Activated T-cell treated with anti-CD3 and anti-CD28 coated beads for 1 hour (primary cell): ENCODE measurements around the gene SPDYE6.
"Not testable (repeated sequence)": the region's sequence is repeated elsewhere in the genome, so short reads cannot be mapped to it uniquely, and the experiment has no call there.

Experiments used
- DNase-seq: peaks from one replicate; pipeline ENCODE4 v3.0.0-alpha.2; 2020; ENCODE audit warnings: low read depth

Gene SPDYE6

GRCh38 chr7:102363549-102364393 is 7.5 kb upstream of the SPDYE6 start:
- peak; percentile 82 for DNase-seq

DNA sequence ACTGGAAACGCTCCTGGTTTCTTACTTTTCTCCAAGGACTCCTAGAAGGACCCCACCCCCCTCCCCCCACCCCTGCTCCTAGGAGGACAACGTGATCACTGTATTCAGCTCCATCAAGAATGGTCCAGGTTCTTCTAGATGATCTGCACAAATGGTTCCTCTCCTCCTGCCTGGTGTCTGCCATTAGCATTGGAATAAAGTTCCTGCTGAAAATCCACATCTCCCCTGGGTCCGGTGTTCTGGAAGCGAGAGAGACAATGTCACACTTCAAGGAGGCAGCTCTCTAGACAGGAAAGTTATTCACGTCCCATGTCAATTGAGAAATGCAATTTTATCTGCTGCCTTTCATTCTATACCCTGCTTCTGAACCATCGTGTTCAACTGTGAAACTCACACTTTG is 9.3 kb downstream of the SPDYE6 start:
- not testable (repeated sequence) for DNase-seq

DNA sequence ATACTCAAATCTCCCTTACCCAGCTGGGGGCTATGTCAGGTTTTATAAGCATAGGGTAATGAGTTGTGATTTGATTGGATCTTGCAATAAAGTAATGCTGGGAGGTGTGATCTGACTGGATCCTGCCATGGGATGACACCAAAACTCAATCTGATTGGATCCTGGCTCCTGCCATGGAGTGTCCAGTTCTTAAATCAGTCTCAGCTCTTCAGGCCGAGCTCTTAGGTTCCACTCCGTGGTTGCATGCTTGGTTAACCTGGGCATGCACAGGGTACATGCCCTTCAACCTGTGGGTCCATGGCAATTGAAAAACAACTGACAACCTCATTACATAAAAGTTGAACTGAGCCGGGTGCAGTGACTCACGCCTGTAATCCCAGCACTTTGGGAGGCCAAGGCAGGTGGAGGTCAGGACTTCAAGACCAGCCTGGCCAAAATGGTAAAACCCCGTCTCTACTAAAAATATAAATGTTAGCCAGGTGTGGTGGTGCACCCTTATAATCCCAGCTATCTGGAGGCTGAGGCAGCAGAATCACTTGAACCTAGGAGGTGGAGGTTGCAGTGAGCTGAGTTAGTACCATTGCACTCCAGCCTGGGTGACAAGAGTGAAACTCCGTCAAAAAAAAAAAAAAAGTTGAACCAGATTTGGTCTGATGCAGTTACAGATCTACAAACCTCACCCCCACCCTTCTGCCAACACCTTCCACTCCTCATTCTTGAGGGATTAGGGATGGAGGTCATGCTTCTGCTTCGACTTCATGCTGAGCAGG is 15.5 kb downstream of the SPDYE6 start:
- DNase-seq = not testable (repeated sequence)

DNA sequence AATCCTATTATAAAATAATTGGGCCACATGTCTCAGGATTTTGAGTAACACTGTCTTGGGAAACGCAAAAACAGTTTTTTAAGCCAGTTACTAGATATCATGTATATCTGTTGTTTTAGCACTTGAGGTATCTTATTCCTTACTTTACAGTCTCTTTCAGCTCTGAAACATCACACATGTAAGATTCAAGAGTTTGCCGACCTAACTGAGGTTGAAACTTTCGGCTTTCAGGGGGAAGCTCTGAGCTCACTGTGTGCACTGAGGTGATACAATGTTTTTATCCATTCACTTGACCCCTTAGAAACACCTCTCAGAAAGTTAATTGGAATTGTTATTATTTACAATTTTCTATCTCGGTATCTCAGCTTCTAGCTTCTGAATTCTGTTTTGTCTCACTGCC is 18.8 kb downstream of the SPDYE6 start:
- not testable (repeated sequence) for DNase-seq

DNA sequence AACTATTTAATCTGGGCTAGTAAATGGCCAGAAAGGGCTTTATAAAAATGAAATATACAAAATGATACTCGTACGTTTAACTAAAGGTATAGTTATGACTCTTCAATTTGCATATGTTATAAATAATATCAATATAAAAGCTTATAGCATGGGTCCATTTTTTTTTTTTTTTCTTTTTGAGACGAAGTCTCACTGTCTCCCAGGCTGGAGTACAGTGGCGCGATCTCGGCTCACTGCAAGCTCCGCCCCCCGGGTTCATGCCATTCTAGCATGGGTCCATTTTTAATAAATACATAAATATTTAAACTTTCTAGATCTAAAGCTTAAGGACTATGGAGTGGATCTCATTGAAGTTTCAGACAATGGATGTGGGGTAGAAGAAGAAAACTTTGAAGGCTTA is 19.2 kb downstream of the SPDYE6 start:
- DNase-seq = not testable (repeated sequence)

DNA sequence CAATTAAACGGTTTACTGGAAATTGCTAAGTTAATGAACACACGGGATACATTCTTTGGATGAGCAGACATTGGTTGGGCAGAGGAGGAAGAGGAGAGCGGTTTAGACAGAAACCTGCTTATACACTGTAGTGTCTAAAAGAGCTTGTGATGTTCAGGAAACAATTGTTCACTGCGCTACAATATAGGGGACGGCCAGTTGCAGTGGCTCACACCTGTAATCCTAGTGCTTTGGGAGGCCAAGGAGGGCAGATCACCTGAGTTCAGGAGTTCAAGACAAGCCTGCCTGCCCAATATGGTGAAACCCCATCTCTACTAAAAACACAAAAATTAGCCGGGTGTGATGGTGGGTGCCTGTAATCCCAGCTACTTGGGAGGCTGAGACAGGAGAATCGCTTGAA is 20.7 kb downstream of the SPDYE6 start:
- not testable (repeated sequence) for DNase-seq

GRCh38 chr7:102330666-102331460 is 25.4 kb downstream of the SPDYE6 start:
- DNase-seq = not testable (repeated sequence)

GRCh38 chr7:102329366-102329765 is 26.9 kb downstream of the SPDYE6 start:
- DNase-seq = not testable (repeated sequence)

DNA sequence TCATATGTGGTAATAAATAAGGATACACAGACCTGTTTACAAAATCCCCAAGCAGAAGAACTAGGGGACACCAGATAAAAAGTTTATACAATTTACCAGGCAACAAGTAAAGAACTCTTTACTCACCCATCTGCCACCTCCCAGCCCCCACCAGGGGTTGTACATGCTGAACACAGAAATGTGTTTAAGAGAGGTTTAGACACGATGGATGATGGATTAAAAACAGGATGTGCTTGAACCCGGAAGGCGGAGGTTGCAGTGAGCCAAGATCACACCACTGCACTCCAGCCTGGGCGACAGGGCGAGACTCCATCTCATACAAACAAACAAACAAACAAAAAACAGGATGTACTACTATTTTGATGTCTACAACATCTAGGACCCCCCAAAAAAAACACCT is 27.4 kb downstream of the SPDYE6 start:
- DNase-seq = not testable (repeated sequence)

- DNase-seq = not testable (repeated sequence)
Observed at GRCh38 chr7:102327183-102327582, 29.1 kb downstream of the SPDYE6 start.

DNA sequence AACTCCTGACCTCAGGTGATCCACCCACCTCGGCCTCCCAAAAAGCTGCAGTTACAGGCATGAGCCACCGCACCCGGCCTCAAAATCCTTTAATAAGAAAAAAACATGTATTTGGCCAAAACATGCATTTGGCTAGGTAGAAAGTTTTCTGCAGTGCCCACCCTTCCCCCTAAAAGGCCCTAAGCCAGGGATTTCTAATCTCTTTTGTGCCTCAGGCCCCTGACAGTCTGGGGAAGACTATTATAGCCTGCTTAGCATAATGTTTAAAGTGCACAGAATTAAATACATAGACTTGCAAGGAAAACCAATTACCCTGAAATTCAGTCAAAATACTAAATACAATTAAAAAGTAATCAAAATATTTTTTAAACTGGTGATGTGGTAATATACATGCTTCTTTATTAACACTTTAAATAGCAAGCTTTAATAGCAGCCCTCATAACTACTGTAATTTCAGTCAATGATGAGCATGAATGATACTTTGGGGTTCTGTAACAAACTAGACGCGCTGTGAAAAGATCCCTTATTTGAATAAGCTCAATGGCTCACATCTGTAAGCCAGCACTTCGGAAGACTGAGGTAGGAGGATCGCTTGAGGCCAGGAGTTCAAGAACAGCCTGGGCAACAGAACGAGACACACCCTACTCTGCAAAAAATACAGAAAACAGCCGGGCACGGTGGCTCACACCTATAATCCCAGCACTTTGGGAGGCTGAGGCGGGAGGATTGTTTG is 29.9 kb downstream of the SPDYE6 start:
- no peak for DNase-seq

DNA sequence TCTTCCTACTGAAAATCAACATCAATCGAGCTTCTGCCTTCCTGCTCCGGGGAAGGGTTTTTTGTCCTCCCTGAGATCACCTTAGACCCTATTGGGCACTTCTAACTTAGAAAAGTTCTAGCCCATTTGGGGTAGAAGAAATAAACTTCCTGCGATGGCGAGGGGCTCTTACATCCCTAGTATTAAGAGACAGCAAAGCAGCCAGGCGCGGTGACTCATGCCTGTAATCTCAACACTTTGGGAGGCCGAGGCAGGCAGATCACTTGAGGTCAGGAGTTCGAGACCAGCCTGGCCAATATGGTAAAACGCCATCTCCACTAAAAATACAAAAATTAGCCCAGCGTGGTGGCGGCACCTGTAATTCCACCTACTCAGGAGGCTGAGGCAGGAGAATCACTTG is 31.1 kb downstream of the SPDYE6 start:
- DNase-seq = not testable (repeated sequence)

DNA sequence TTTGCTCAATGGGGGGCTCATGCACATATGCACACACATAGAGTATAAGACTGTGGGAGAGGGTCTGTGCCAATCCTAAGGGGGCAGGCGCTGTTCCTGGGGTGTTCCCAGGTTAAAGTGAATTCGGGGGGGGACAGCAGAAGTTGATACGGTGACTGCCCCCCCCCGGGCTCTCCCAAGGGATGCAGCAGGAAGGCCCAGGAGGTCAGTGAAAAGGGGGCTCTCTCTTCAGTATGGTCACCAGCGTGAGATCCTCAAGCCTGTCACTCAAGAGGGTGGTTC is 32.4 kb downstream of the SPDYE6 start:
- DNase-seq = no peak

GRCh38 chr7:102322202-102322715 is 34.0 kb downstream of the SPDYE6 start:
- DNase-seq = no peak

- no peak for DNase-seq
Observed at GRCh38 chr7:102321351-102322201, 34.7 kb downstream of the SPDYE6 start.

DNA sequence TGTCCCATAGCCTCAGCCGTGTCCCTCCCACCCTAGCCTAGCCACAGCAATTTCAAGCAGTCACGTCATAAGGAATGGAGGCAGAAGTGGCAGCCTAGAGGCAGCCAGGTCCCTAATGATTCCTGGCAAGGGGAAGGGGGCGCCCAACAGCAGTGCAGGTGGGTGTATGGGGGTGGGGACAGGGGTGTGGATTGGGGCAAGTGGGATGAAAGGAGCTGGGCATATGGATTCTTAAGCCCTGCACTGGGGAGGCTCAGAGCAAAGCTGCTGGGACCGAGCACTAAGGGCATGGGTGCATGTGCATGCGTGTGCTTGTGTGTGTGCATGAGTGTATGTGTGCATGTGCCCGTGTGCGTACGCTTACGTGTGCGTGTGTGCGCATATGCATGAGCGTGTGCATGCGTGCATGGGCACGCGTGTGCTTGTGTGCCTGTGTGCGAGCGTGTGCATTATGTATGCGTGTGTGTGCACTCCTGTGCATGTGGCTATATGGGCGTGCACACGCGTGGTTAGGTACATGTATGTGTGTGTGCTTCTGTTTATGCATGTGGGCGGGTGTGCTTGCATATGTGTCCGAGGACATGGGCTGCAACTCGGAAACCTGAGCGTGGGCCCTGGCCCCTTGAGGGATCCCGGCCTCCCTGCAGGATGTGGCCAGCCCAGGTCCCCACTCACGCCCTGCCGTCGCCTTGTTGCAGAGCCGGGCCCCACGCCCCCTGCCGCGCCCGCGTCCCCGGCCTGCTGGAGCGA is 35.5 kb downstream of the SPDYE6 start:
- no peak for DNase-seq

DNA sequence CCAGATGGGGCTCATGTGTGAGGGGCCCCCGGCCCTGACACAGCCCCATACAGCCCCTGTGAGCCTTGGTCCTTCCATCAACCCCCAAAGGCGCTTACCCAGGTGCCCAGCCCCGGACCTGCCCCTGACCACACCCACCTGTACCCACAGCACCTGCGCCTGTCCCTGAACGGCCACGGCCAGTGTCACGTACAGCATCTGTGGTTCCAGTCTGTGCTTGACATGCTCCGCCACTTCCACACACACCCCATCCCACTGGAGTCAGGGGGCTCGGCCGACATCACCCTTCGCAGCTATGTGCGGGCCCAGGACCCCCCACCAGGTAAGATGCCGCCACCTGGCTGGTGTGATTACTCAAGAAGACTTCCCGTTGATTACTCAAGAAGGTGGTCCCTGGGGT is 36.1 kb downstream of the SPDYE6 start:
- no peak for DNase-seq

- DNase-seq = no peak
Observed at GRCh38 chr7:102319671-102320070, 36.6 kb downstream of the SPDYE6 start.

DNA sequence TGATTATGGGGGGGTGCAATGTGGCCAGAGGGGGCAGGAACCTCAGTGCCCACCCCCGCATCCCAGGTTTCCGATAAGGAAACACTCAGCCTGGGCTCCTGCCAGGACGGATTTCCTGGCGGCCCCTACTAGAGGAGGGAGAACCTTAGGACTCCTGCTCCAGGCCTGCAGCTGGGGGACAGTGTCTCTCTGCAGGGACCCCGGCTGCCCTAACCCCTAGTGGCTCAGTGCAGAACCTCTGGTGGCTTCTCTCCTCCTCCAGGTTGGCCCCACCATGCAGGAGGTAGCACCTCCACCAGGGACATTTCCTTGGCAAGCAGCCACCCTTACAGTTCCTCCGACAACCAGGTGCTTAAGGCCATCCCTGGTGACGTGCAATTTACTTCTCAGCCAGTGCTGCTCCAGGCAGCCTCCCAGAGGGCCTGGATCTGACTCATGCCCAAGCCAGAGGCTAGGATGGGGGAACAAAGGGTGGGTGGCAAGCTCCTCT is 37.7 kb downstream of the SPDYE6 start:
- no peak for DNase-seq
